ENCODE results near the gene KDM4B. TPM values are rescaled to one million over a fixed set of nuclear protein-coding genes. Genes with fewer than 3 reads are reported as not detected.

Gene KDM4B
- total and polyA plus RNA-seq, 2 donors (not counting 1 experiment from before 2014, with no cell fraction given): 75.5 to 205 TPM

DNA sequence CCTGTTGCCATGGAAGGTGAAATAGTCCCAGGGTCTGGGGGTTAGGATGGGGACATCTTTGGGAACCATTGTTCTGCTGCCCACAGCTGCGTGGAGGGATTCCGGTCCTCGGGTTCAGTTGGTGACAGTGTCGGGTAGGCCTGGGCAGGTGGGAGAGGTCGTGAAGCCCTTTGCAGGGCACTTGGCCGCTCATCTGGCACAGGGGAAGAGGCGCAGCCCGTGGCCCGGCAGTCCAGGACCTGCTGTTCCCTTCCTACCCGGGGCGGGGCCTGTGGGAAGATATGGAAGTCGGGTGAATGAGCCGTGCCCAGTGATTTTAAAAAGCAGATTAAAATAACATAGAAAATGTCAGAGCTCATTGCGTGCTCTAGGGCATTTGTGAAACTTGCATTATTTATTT, 44.8 kb downstream of the KDM4B start:
- H3K27ac Mint-ChIP-seq: no peak overlapping the region
- Histone ChIP-seq H4K20me1 (ENCODE audit: control insufficient read depth, insufficient read depth, low read length, poor library complexity, severe bottlenecking) (peaks cover 73% of the 10 kb centered on the region), H3K9ac (ENCODE audit: low read length) (no peak overlapping the region)

DNA sequence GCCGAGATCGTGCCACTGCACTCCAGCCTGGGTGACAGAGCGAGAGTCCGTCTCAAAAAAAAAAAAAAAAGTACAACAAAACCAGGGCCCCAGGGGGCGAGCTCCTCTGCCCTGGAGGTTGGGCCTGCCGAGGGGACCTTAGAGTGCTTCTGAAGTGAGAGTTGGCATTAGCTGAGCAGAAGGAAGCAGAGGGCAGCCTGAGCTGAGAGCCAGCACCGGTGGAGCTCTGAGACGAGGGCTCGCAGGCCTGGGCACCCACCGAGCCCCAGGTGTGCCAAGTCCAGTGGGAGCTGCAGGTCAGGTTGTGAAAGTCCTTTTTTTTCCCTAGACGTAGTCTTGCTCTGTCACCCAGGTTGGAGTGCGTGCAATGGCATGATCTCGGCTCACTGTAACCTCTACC, 46.0 kb downstream of the KDM4B start:
- H4K20me1 ChIP-seq (ENCODE audit: control insufficient read depth, insufficient read depth, low read length, poor library complexity, severe bottlenecking): peaks cover 66% of the 10 kb centered on the region
- H2AFZ ChIP-seq (ENCODE audit: insufficient read depth, low read depth, low read length, poor library complexity, severe bottlenecking): no peak overlapping the region
- H3K4me3 ChIP-seq (ENCODE audit: control extremely low read depth in 1 of 5, extremely low read depth in 1 of 5, insufficient read depth in 1 of 5, low read depth in 2 of 5, low read length in 4 of 5): no peak overlapping the region
- ChIA-PET POLR2A (interaction anchor here (0.8 kb wide), 1 partner anchor 164 kb away, joined by 5 read pairs; no protein-coding TSS in a partner anchor), CTCF (no interaction called here)
- H3K79me2 ChIP-seq (ENCODE audit: control insufficient read depth, insufficient read depth, low read length): peaks cover 70% of the 10 kb centered on the region
- no peak for ATAC-seq (ENCODE audit: low read depth)
- H3K27me3 ChIP-seq (replicated peaks in 1 of 4; ENCODE audit: control extremely low read depth in 1 of 4, control insufficient read depth in 3 of 4, insufficient read depth in 4 of 4, low read length in 3 of 4): no peaks in the 10 kb centered on the region
- H3K9me3 Mint-ChIP-seq (ENCODE audit: insufficient read depth): no peaks in the 10 kb centered on the region
- no peaks in the 10 kb centered on the region for H3K27me3 Mint-ChIP-seq
- no peaks in the 10 kb centered on the region for H3K4me1 ChIP-seq (ENCODE audit: control insufficient read depth in 2 of 2, insufficient read depth in 2 of 2, low read length in 2 of 2)
- TF ChIP-seq, protein P1, sequence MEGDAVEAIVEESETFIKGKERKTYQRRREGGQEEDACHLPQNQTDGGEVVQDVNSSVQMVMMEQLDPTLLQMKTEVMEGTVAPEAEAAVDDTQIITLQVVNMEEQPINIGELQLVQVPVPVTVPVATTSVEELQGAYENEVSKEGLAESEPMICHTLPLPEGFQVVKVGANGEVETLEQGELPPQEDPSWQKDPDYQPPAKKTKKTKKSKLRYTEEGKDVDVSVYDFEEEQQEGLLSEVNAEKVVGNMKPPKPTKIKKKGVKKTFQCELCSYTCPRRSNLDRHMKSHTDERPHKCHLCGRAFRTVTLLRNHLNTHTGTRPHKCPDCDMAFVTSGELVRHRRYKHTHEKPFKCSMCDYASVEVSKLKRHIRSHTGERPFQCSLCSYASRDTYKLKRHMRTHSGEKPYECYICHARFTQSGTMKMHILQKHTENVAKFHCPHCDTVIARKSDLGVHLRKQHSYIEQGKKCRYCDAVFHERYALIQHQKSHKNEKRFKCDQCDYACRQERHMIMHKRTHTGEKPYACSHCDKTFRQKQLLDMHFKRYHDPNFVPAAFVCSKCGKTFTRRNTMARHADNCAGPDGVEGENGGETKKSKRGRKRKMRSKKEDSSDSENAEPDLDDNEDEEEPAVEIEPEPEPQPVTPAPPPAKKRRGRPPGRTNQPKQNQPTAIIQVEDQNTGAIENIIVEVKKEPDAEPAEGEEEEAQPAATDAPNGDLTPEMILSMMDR (IDR thresholded peaks at IDR 0.05): no peak
- TF ChIP-seq EZH2 (IDR thresholded peaks at IDR 0.05; ENCODE audit: borderline replicate concordance, insufficient read depth, low read depth, low read length, poor library complexity, severe bottlenecking): no peak
- peaks cover 2% of the 10 kb centered on the region for H3K4me1 Mint-ChIP-seq
- no peaks in the 10 kb centered on the region for H3K9me3 ChIP-seq (ENCODE audit: control extremely low read depth in 1 of 3, control insufficient read depth in 2 of 3, insufficient read depth in 1 of 3, low read length in 2 of 3)
- no peak overlapping the region for H3K27ac ChIP-seq (ENCODE audit: low read length in 2 of 2)
- intact Hi-C loops (cut with micrococcal nuclease): no loop called here
- WGBS (ENCODE audit: insufficient coverage): 95% methylated on average over 8 of the region's 13 CpGs
- H3K27ac Mint-ChIP-seq: no peak overlapping the region
- no peak overlapping the region for H3K4me2 ChIP-seq (replicated peaks; ENCODE audit: low read depth, low read length, poor library complexity, severe bottlenecking)
- H3K9ac ChIP-seq (ENCODE audit: low read length): no peak overlapping the region
- no peak for DNase-seq
- H3K36me3 ChIP-seq (replicated peaks in 1 of 2; ENCODE audit: control extremely low read depth in 1 of 2, control insufficient read depth in 1 of 2, extremely low read depth in 1 of 2, insufficient read depth in 2 of 2, low read length in 1 of 2): peaks cover 0 to 26% of the 10 kb centered on the region in 2 experiments
- H3K4me3 Mint-ChIP-seq: no peak overlapping the region

More for the DNA sequence above, 44.8 kb downstream of the KDM4B start:
- H3K9me3 ChIP-seq (ENCODE audit: control extremely low read depth in 1 of 3, control insufficient read depth in 2 of 3, insufficient read depth in 1 of 3, low read length in 2 of 3): no peaks in the 10 kb centered on the region
- Mint-ChIP-seq H3K4me3 (no peak overlapping the region), H3K4me1 (peaks cover 4% of the 10 kb centered on the region), H3K27me3 (no peaks in the 10 kb centered on the region), H3K9me3 (ENCODE audit: insufficient read depth) (no peaks in the 10 kb centered on the region)
- ATAC-seq (ENCODE audit: low read depth) (no peak), DNase-seq (no peak)
- TF ChIP-seq, protein P1 (IDR thresholded peaks at IDR 0.05): no peak
- TF ChIP-seq EZH2 (IDR thresholded peaks at IDR 0.05; ENCODE audit: borderline replicate concordance, insufficient read depth, low read depth, low read length, poor library complexity, severe bottlenecking): no peak
- no peaks in the 10 kb centered on the region for H3K27me3 ChIP-seq (replicated peaks in 1 of 4; ENCODE audit: control extremely low read depth in 1 of 4, control insufficient read depth in 3 of 4, insufficient read depth in 4 of 4, low read length in 3 of 4)
- H2AFZ ChIP-seq (ENCODE audit: insufficient read depth, low read depth, low read length, poor library complexity, severe bottlenecking): no peak overlapping the region
- peaks cover 70% of the 10 kb centered on the region for H3K79me2 ChIP-seq (ENCODE audit: control insufficient read depth, insufficient read depth, low read length)
- 97% methylated on average over 14 of the region's 14 CpGs for WGBS (ENCODE audit: insufficient coverage)
- no peak overlapping the region for H3K27ac ChIP-seq (ENCODE audit: low read length in 2 of 2)
- intact Hi-C loops (cut with micrococcal nuclease): no loop called here
- ChIA-PET CTCF (no interaction called here), POLR2A (no interaction called here)
- peaks cover 0 to 25% of the 10 kb centered on the region in 2 experiments for H3K36me3 ChIP-seq (replicated peaks in 1 of 2; ENCODE audit: control extremely low read depth in 1 of 2, control insufficient read depth in 1 of 2, extremely low read depth in 1 of 2, insufficient read depth in 2 of 2, low read length in 1 of 2)
- no peaks in the 10 kb centered on the region for H3K4me1 ChIP-seq (ENCODE audit: control insufficient read depth in 2 of 2, insufficient read depth in 2 of 2, low read length in 2 of 2)
- no peak overlapping the region for H3K4me2 ChIP-seq (replicated peaks; ENCODE audit: low read depth, low read length, poor library complexity, severe bottlenecking)
- H3K4me3 ChIP-seq (ENCODE audit: control extremely low read depth in 1 of 5, extremely low read depth in 1 of 5, insufficient read depth in 1 of 5, low read depth in 2 of 5, low read length in 4 of 5): no peak overlapping the region

Measured in B cell (primary cell).